ENCODE data around the gene COPS4.
"Not testable (repeated sequence)": the region's sequence is repeated elsewhere in the genome, so short reads cannot be mapped to it uniquely, and the experiment has no call there.

- TF ChIP-seq, protein P1, sequence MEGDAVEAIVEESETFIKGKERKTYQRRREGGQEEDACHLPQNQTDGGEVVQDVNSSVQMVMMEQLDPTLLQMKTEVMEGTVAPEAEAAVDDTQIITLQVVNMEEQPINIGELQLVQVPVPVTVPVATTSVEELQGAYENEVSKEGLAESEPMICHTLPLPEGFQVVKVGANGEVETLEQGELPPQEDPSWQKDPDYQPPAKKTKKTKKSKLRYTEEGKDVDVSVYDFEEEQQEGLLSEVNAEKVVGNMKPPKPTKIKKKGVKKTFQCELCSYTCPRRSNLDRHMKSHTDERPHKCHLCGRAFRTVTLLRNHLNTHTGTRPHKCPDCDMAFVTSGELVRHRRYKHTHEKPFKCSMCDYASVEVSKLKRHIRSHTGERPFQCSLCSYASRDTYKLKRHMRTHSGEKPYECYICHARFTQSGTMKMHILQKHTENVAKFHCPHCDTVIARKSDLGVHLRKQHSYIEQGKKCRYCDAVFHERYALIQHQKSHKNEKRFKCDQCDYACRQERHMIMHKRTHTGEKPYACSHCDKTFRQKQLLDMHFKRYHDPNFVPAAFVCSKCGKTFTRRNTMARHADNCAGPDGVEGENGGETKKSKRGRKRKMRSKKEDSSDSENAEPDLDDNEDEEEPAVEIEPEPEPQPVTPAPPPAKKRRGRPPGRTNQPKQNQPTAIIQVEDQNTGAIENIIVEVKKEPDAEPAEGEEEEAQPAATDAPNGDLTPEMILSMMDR (conservative IDR thresholded peaks at IDR 0.05): not testable (repeated sequence)
- not testable (repeated sequence) for TF ChIP-seq ZFX (IDR thresholded peaks at IDR 0.05)
These were observed 11.4 kb upstream of the COPS4 start for GRCh38 chr4:83023599-83023998.

Measured in C4-2B (cell line).